ENCODE measurements around the gene NOP56. TPM values are rescaled to one million over a fixed set of nuclear protein-coding genes. Genes with fewer than 3 reads are reported as not detected.

The NOP56 gene
- total RNA-seq, 4 donors from 2014 or later = 73.0 to 174 (median 137) TPM

- DNase-seq = no peak
- intact Hi-C loops (cut with DNase I) = no loop called here
- WGBS, 2 donors = 67 to 75% methylated on average over 3 to 7 of the region's 9 CpGs
- Histone ChIP-seq H3K9me3 (no peaks in the 10 kb centered on the region), H3K27me3 (no peaks in the 10 kb centered on the region), H3K36me3 (peaks cover 32 to 60% (median 42%) of the 10 kb centered on the region in 3 donors), H3K27ac (no peak overlapping the region), H3K4me1 (peaks cover 15 to 41% (median 22%) of the 10 kb centered on the region in 3 donors), H3K4me3 (peak overlapping the region in 3 of 4 donors; percentile 75 to 98 (median 93))
- TF ChIP-seq CTCF (IDR thresholded peaks at IDR 0.05) = no peak
- no peak for TF ChIP-seq POLR2A (IDR thresholded peaks at IDR 0.05)
These were observed 2.0 kb downstream of the NOP56 start for GRCh38 chr20:2654384-2654822.

- H3K9me3 ChIP-seq = no peaks in the 10 kb centered on the region
- intact Hi-C loops (cut with DNase I) = no loop called here
- no peak overlapping the region for H3K27ac ChIP-seq
- no peak for TF ChIP-seq POLR2A (IDR thresholded peaks at IDR 0.05)
- TF ChIP-seq CTCF (IDR thresholded peaks at IDR 0.05) = no peak
- WGBS, 2 donors = 40 to 100% methylated on average over 1 to 2 of the region's 3 CpGs
- H3K4me1 ChIP-seq = peaks cover 15 to 41% (median 22%) of the 10 kb centered on the region in 3 donors
- peaks cover 32 to 64% (median 42%) of the 10 kb centered on the region in 3 donors for H3K36me3 ChIP-seq
- peak overlapping the region in 1 of 4 donors; percentile 93 for H3K4me3 ChIP-seq
- no peaks in the 10 kb centered on the region for H3K27me3 ChIP-seq
- DNase-seq = no peak
These were observed 2.4 kb downstream of the NOP56 start for GRCh38 chr20:2654831-2655230.

- Histone ChIP-seq H3K27ac (no peak overlapping the region), H3K4me1 (peaks cover 15 to 41% (median 22%) of the 10 kb centered on the region in 3 donors), H3K9me3 (no peaks in the 10 kb centered on the region), H3K36me3 (peaks cover 36 to 71% (median 42%) of the 10 kb centered on the region in 3 donors), H3K4me3 (no peak overlapping the region), H3K27me3 (no peaks in the 10 kb centered on the region)
- DNase-seq = no peak
- no peak for TF ChIP-seq POLR2A (IDR thresholded peaks at IDR 0.05)
- TF ChIP-seq CTCF (IDR thresholded peaks at IDR 0.05) = no peak
- intact Hi-C loops (cut with DNase I) = no loop called here
- 86 to 92% methylated on average over 10 to 14 of the region's 17 CpGs for WGBS, 2 donors
These were observed 3.1 kb downstream of the NOP56 start for GRCh38 chr20:2655331-2656116.

- H3K36me3 ChIP-seq = peaks cover 42 to 81% (median 43%) of the 10 kb centered on the region in 3 donors
- H3K27me3 ChIP-seq = no peaks in the 10 kb centered on the region
- H3K4me3 ChIP-seq = no peak overlapping the region
- DNase-seq = no peak
- peaks cover 10 to 31% (median 15%) of the 10 kb centered on the region in 3 donors for H3K4me1 ChIP-seq
- 77 to 90% methylated on average over 10 to 11 of the region's 12 CpGs for WGBS, 2 donors
- TF ChIP-seq CTCF (IDR thresholded peaks at IDR 0.05) = no peak
- no peak for TF ChIP-seq POLR2A (IDR thresholded peaks at IDR 0.05)
- no peak overlapping the region for H3K27ac ChIP-seq
- H3K9me3 ChIP-seq = no peaks in the 10 kb centered on the region
- intact Hi-C loops (cut with DNase I) = no loop called here
These were observed 4.2 kb downstream of the NOP56 start for GRCh38 chr20:2656471-2657117.

GRCh38 chr20:2657241-2657640 lies 4.8 kb downstream of the NOP56 start:
- Histone ChIP-seq H3K36me3 (peaks cover 42 to 88% (median 43%) of the 10 kb centered on the region in 3 donors), H3K27ac (no peak overlapping the region), H3K9me3 (no peaks in the 10 kb centered on the region), H3K4me1 (peaks cover 10 to 29% (median 15%) of the 10 kb centered on the region in 3 donors), H3K27me3 (no peaks in the 10 kb centered on the region), H3K4me3 (no peak overlapping the region)
- no peak for DNase-seq
- WGBS, 2 donors = 75 to 86% methylated on average over 4 to 5 of the region's 5 CpGs
- TF ChIP-seq POLR2A (IDR thresholded peaks at IDR 0.05) = no peak
- TF ChIP-seq CTCF (IDR thresholded peaks at IDR 0.05) = no peak
- intact Hi-C loops (cut with DNase I) = no loop called here
